PC-3 (cell line): ENCODE data around the gene ANXA9. TPM values are rescaled to one million over a fixed set of nuclear protein-coding genes. Genes with fewer than 3 reads are reported as not detected.

Source experiments
- ATAC-seq: fragments of 200-7000 bp; cut with Tn5 transposase; 2 replicates; pipeline ENCODE4 v1.9.1; 2020; ENCODE audit warnings: mild to moderate bottlenecking, moderate library complexity
- BruUV-seq: library from RNA; stranded (reverse); fragments of 400-500 nt; replicated peaks from 2 replicates; lab custom pipeline; 2021; lab: Mats Ljungman, UMichigan
- CTCF ChIA-PET: fragments of 300-600 bp; sonication (Branson Sonifier 250); formaldehyde crosslinking; loops from one replicate; lab custom pipeline; 2022; ENCODE audit warnings: antibody characterized with exemption; lab: Charles Lee
- POLR2A ChIA-PET: fragments of 300-600 bp; sonication (Branson Sonifier 250); formaldehyde crosslinking; loops from one replicate; lab custom pipeline; 2022; ENCODE audit warnings: antibody characterized with exemption; ENCODE audit not compliant: unreplicated experiment; lab: Charles Lee
- DNase-seq: peaks from one replicate; pipeline ENCODE4 v3.0.0-alpha.2; 2015
- H2AFZ ChIP-seq: fragments of 300-600 bp; sonication (generic); 2 replicates; pipeline ENCODE4 v1.6.0; 2016; ENCODE audit warnings: antibody characterized with exemption, low read length
- H3F3A ChIP-seq: fragments of 300-600 bp; sonication (generic); one replicate; pipeline ENCODE4 v1.6.0; 2017; ENCODE audit warnings: antibody characterized with exemption, low read length, control low read depth, mild to moderate bottlenecking; ENCODE audit not compliant: unreplicated experiment
- H3K27ac ChIP-seq: fragments of 300-600 bp; sonication (generic); 2 replicates; pipeline ENCODE4 v1.5.1; 2016; ENCODE audit warnings: mild to moderate bottlenecking, low read length
- H3K27me3 ChIP-seq: fragments of 300-600 bp; sonication (generic); 2 replicates; pipeline ENCODE4 v1.6.1; 2016; ENCODE audit warnings: low read length, mixed read lengths
- H3K36me3 ChIP-seq: fragments of 300-600 bp; sonication (generic); 2 replicates; pipeline ENCODE4 v1.6.1; 2016; ENCODE audit warnings: low read depth, mixed run types, low read length, mixed read lengths
- H3K4me1 ChIP-seq: fragments of 300-600 bp; sonication (generic); 2 replicates; pipeline ENCODE4 v1.5.1; 2016; ENCODE audit warnings: low read length; ENCODE audit not compliant: insufficient read depth
- H3K4me2 ChIP-seq: fragments of 300-600 bp; sonication (generic); 2 replicates; pipeline ENCODE4 v1.6.0; 2016; ENCODE audit warnings: low read length
- H3K4me3 ChIP-seq: fragments of 300-600 bp; sonication (generic); 2 replicates; pipeline ENCODE4 v1.5.1; 2016; ENCODE audit warnings: mild to moderate bottlenecking, low read length, mixed read lengths
- H3K79me2 ChIP-seq: fragments of 300-600 bp; sonication (generic); 2 replicates; pipeline ENCODE4 v1.6.1; 2017; ENCODE audit warnings: low read length, mixed read lengths
- H3K9ac ChIP-seq: fragments of 300-600 bp; sonication (generic); 2 replicates; pipeline ENCODE4 v1.6.0; 2016; ENCODE audit warnings: mild to moderate bottlenecking, low read length
- H3K9me2 ChIP-seq: fragments of 300-600 bp; sonication (generic); replicated peaks from 2 replicates; pipeline ENCODE4 v1.6.1; 2016; ENCODE audit warnings: mixed run types, low read length, mixed read lengths
- H3K9me3 ChIP-seq: fragments of 300-600 bp; sonication (generic); 2 replicates; pipeline ENCODE4 v1.6.1; 2016; ENCODE audit warnings: low read length, mixed read lengths
- H4K20me1 ChIP-seq: fragments of 300-600 bp; sonication (generic); 2 replicates; pipeline ENCODE4 v1.6.1; 2016; ENCODE audit warnings: low read length, mixed read lengths
- EZH2 ChIP-seq: fragments of 300-600 bp; sonication (generic); IDR thresholded peaks from one replicate; pipeline ENCODE4 v1.6.1; 2017; ENCODE audit warnings: antibody characterized with exemption, mild to moderate bottlenecking, low read length; ENCODE audit not compliant: unreplicated experiment
- EZH2phosphoT487 ChIP-seq: fragments of 300-600 bp; sonication (generic); IDR thresholded peaks from 2 replicates; pipeline ENCODE4 v1.6.1; 2018; ENCODE audit warnings: mild to moderate bottlenecking, antibody characterized with exemption, low read length, borderline replicate concordance
- intact Hi-C: fragments of 100-400 bp; cut with micrococcal nuclease; formaldehyde crosslinking; loops from 2 replicates; pipeline ENCODE4 v1.9.0; 2023
- total RNA-seq: library from RNA; depleted of rRNA; stranded (reverse); fragments of >200 nt; gene quantifications from 2 replicates; pipeline ENCODE4 v1.2.3, GENCODE V29; 2014
- TF ChIP-seq, protein P1 (sequence below): fragments of 300-600 bp; sonication (generic); conservative IDR thresholded peaks from 2 replicates; pipeline ENCODE4 v1.5.1; 2017; ENCODE audit warnings: antibody characterized with exemption, low read depth, mild to moderate bottlenecking, low read length

ANXA9 gene
- total RNA-seq, 1 experiment from 2014 or later = 0.18 TPM

DNA sequence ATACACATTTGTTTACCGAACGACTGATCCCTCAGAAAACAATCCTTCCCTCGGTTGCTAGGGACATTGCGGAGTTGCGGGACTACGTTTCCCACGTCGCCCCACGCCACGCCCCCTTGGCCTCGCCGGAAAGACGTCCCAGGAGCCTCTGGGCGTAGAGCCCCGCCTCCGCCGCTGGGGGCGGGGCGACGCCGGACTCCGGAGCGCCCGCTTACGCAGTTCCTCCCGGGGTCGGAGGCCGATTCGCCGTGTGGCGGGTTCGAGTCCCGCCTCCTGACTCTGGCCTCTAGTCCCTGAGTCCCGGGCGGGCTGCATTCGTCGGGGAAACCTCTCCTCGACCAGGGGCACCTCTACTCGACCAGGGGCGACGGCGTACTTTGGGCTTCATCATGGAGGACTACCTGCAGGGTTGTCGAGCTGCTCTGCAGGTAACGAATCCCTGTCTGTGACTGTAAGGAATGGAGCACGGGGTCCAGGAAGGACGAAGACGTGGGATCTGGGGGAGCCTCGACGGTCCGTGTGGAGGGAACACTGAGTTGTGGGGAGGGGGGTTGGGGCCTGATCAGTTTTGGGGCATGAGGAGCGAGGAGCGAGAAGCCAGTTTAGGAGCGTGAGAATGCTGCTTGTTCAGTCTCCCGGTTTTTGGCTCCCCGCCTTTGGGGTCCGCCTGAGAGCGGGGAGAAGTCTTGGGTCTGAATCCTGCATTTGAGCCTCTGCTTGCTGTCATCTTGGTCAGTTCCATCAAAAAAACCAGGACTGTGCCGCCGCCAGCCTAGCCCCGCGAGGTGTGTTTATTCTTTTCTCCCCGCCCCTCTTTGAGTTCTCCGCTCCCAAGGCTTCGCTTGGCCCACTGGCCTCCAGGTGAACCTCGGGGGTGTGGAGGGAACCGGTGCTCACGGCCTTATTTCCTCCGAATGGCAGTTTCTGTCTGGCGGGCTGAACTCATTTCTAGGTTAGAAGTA lies 26.4 kb downstream of the ANXA9 start, which contains the start of gene PRUNE1:
PRUNE1 (plus strand) TSS at position 206 of the 962 bp plus-strand sequence; CDS start at position 390, 184 bp downstream.
- peak; percentile 83 for ATAC-seq
- H3K9me2 ChIP-seq = no peaks in the 10 kb centered on the region
- peak; percentile 100 for DNase-seq
- H3K79me2 ChIP-seq = peaks cover 32% of the 10 kb centered on the region
- H4K20me1 ChIP-seq = no peaks in the 10 kb centered on the region
- intact Hi-C loops = loop anchor here (5.0 to 10.0 kb wide), 3 partner anchors 39 to 384 kb away; partner anchors contain the start of genes C1orf56, ENSA and GOLPH3L
- peaks cover 6% of the 10 kb centered on the region for H3F3A ChIP-seq
- peak within 1 kb of the TSS; percentile 82 for H3K27ac ChIP-seq
- H3K4me2 ChIP-seq = peak within 1 kb of the TSS; percentile 92
- TF ChIP-seq EZH2phosphoT487 = no peak
- no peak for TF ChIP-seq EZH2
- TF ChIP-seq, protein P1, sequence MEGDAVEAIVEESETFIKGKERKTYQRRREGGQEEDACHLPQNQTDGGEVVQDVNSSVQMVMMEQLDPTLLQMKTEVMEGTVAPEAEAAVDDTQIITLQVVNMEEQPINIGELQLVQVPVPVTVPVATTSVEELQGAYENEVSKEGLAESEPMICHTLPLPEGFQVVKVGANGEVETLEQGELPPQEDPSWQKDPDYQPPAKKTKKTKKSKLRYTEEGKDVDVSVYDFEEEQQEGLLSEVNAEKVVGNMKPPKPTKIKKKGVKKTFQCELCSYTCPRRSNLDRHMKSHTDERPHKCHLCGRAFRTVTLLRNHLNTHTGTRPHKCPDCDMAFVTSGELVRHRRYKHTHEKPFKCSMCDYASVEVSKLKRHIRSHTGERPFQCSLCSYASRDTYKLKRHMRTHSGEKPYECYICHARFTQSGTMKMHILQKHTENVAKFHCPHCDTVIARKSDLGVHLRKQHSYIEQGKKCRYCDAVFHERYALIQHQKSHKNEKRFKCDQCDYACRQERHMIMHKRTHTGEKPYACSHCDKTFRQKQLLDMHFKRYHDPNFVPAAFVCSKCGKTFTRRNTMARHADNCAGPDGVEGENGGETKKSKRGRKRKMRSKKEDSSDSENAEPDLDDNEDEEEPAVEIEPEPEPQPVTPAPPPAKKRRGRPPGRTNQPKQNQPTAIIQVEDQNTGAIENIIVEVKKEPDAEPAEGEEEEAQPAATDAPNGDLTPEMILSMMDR = no peak
- H3K36me3 ChIP-seq = no peaks in the 10 kb centered on the region
- H3K4me1 ChIP-seq = peaks cover 37% of the 10 kb centered on the region
- ChIA-PET POLR2A (no interaction called here), CTCF (no interaction called here)
- TSS peak; percentile 49 for BruUV-seq
- peak within 1 kb of the TSS; percentile 86 for H3K4me3 ChIP-seq
- H3K9me3 ChIP-seq = no peaks in the 10 kb centered on the region
- peak within 1 kb of the TSS; percentile 87 for H3K9ac ChIP-seq
- H3K27me3 ChIP-seq = no peaks in the 10 kb centered on the region
- peak within 1 kb of the TSS; percentile 99 for H2AFZ ChIP-seq

DNA sequence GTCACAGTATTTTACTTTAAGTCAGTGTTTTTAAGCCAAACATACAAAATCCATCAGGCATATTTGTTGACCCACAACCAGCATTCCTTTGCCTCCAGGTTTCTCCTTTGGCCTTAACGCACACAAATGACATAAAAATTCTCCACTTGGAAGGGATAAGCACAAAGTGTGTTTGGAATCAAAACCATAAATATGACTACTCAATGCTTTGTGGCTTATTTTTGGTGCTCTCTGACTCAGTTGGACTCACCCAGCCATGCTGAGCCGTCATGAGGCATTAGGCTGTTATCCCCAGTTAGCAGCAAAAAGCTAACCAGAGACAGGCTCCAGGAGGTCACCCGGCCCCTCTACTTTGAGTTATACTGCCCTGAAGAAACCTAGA lies 27.1 kb downstream of the ANXA9 start:
- Histone ChIP-seq H2AFZ (peak overlapping the region; percentile 99), H3K9ac (peak overlapping the region; percentile 87), H3K4me3 (peak overlapping the region; percentile 86), H3F3A (peaks cover 6% of the 10 kb centered on the region), H3K36me3 (no peaks in the 10 kb centered on the region), H3K79me2 (peaks cover 32% of the 10 kb centered on the region), H3K9me2 (no peaks in the 10 kb centered on the region), H3K9me3 (no peaks in the 10 kb centered on the region), H3K4me1 (peaks cover 37% of the 10 kb centered on the region), H3K4me2 (peak overlapping the region; percentile 92), H3K27me3 (no peaks in the 10 kb centered on the region), H4K20me1 (no peaks in the 10 kb centered on the region), H3K27ac (no peak overlapping the region)
- BruUV-seq = no TSS peak
- intact Hi-C loops = loop anchor here (5.0 to 10.0 kb wide), 3 partner anchors 38 to 384 kb away; partner anchors contain the start of genes C1orf56, ENSA and GOLPH3L
- ChIA-PET POLR2A (no interaction called here), CTCF (no interaction called here)
- ATAC-seq = no peak
- no peak for DNase-seq
- TF ChIP-seq EZH2 (no peak), EZH2phosphoT487 (no peak)
- TF ChIP-seq, protein P1 = no peak
